NCI-H1694 (cell line): Measurements from ENCODE around the gene SSH2.

Experiments
- DNase-seq: peaks from one replicate; lab custom pipeline; 2025; lab: John Stamatoyannopoulos, UW

Gene SSH2

DNA sequence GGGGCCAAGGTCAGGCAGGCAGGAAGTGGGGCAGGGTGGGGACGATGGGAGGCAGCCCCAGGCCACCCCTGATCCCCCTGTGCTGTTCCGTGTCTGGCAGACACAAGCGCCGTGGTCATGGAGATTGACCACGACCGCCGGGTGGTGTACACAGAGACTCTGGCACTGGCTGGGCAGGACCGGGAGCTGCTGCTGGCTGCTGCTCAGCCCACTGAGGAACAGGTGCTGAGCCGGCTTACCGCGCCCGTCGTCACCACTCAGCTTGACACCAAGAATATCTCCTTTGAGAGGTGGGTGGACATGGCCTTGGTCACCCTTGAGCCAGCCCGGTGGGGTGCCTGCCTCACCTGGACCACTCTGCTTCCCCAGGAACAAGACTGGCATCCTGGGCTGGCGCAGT, 321.0 kb downstream of the SSH2 start:
- no peak for DNase-seq

DNA sequence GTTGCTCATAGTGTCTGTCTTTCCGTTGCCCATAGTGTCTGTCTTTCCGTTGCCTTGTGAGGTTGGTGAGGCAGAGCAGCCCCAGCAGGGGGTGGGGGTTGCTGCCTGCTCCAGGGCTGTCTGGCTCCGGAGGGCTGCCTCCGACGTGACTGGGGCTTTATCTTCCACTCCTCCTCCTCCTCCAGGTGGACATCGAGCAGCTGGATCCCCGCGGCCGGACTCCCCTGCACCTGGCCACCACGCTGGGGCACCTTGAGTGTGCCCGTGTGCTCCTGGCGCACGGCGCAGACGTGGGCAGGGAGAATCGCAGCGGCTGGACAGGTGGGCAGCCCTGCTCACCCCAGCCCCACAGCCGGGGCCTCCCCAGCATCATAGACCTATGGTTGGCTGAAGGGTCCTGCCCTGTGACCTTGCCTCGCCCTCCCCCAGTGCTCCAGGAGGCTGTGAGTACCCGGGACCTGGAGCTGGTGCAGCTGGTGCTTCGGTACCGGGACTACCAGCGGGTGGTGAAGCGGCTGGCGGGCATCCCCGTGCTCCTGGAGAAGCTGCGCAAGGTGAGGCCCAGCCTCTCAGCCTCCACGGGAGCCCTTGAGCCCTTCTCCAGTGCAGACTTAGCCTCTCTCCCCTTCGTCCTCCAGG, 322.4 kb downstream of the SSH2 start:
- DNase-seq, result no peak

DNA sequence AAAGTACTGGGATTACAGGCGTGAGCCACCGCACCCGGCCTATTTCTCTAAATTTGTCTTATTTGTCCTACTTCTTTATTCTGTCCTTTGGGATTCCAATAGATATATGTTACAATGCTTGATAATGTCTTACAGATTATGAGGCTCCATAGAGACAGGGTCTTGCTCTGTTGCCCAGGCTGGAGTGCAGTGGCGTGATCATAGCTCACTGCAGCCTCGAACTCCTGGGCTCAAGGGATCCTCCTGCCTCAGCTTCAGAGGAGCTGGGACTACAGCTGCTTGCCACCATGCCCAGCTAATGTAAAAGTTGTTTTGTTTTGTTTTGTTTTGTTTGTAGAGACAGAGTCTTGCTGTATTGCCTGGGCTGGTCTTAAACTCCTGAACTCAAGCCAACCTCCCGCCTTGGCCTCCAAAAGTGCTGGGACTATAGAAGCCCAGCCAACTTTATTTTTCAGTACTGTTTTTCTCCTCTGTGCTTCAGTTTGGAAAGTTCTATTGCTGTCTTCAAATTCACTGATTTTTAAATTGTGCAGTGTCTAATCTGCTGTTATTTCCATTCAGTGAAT, 326.8 kb downstream of the SSH2 start:
- no peak for DNase-seq

DNA sequence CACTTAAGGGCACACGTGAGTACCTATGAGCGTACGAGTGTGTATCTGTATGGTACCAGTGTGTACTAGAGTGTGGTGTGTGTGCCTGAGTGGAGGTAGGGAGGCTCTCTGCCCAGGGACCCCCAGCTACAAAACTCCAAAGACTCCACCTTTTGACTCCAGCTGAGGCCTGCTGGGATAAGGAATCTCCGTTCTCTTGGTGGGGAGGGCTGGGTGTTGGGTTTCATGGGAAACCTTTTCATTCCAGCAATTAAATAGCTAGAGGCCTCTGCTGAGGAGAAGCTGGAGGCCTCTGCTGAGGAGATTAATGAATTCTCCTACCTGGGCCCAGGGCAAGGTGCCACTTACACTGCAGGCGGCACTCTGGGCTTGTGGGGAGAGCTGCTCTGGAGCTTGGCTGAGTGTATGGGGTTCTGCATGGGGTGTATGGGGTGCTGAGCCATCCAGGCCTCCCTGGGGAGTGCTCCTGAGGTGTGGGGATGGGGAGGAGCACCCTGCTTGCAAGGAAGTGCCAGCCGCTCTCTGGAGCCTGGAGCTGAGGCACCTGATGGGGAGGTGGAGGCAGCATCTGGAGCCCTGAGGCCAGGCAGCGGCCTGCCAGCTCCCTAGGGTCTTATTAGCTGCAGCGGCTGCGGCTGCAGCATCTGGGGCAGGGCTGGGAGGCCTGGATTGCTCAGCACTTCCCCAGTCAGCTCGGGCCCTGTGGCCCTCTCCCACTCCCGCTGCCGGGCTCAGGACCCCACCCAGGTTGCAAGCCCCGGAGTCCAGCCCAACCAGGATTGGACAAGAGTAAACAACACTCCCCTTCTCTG, 332.5 kb downstream of the SSH2 start:
- DNase-seq, result peak; percentile 13

DNA sequence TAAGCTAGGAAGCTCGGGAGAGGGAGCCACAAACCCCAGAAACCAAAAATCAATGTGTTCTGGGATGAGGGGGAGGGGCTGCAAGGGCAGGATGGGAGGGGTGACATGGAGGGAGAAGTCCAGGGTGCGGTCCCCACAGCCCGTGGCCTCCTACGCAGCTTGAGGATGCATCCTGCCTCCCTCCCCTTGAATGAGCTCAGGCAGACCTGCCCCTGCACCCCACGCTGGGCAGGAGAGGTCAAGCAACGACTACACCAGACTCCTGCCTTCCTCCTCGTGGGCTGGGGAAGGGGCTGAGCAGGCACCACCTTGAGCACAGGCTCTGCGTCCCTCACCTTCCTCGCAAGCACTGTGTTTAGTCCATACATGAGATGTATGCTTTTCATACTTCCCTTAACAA, 333.2 kb downstream of the SSH2 start:
- no peak for DNase-seq

DNA sequence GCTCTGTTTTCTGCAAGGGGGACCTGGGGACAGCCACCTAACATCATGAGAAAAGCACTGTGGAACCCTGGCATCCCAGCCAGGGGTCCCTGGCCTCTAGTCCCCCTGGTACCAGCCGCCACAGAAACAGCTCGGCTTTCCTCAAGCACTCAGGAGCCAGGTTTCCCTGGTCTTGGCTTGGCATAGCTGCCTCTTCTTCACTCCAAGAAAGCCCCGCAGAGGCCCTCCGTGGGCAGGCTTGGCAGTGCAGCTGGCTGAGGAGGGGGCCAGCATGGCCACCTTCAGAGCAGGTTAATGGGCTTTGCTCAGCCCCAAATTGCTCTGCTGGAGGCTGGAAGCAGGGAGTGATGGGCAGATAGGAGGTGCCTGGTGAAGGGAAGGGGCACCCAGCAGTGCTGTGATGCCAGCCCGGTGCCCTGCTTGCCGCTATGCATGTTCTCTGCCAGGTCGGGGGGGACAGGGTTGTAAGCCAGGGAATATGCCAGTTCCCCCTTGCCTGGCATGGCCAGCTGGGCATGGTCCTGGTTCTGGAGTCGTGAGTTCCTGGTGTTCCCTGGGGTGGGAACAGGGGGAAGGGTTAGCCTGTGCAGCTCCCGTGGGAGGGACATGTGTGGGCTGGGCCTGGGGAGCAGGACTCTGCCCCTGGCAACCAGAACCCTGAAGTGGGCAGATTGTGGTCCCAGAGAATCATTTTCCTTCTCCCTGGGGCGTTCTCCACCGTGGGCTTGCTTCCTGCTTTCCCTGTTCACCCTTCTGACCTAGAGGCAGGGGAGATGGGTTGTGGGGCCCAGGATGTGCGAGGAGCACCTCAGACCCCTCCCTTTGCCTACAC, 333.9 kb downstream of the SSH2 start:
- DNase-seq, result no peak

DNA sequence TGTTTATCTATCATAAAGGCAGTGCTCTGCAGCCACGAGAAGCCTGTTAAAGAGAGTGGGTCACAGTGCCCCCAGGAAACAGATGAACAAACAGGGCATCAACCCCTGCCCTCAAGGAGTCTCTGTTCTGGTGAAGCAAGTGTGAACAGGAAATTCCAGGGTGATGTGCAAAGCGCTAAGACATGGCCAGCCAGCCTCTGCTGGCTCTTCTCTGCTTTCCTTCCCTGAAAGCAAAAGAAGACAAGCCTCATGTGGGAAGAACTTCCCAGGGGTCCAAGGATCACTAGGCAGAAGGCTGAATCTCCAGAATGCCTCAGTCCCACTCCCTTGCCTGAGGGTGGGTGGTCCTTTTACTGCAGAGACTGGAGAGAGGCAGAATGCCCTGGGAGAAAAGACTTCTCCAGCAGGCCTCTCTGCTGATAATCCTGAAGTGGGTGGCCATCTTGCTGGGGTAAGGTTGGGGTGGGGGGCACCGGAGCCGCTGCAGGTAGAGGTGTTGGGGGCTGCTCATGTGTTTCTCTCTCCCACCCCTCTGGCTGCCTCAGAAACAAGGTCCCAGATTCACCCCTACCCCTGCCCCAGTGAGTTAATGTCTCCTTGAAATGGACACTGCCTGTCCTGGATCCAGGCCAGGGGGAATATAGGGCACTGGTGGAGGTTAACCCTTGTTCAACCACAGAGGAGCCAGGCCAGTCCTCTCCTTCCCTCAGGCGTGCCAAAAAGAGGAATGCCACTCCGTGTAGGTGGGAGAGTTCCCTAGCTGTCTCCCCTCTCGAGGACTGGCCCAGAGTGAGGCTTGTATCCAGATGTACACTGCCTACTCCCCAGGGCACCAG, 334.7 kb downstream of the SSH2 start:
- DNase-seq, result no peak

DNA sequence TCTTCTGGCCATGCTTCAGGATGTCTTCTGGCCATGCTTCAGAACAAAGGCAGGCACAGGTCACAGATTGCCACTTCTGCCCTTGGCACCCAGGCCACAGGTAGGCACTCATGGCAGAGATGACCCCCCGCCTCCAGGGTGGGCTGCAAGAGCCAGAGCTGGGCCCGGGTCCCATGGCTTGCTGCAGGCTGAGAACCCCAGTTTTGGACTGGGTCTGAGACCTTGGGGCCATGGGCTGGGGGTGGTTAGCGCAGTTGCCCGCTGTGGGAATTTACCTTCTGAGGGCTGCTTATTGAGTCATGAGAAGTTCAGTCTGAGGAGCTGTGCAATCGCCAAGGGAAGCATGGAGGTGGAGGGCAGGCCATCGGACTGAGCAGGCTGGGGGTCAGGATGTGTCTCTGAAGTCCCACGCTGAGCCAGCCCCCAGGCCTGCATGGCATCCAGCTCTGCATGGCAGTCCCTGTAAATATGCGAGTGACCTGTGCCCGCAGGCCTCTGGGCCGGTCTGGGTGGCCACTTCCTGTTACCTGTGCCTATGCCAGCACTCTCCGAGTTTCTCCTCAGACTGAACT, 335.4 kb downstream of the SSH2 start:
- DNase-seq, result no peak

DNA sequence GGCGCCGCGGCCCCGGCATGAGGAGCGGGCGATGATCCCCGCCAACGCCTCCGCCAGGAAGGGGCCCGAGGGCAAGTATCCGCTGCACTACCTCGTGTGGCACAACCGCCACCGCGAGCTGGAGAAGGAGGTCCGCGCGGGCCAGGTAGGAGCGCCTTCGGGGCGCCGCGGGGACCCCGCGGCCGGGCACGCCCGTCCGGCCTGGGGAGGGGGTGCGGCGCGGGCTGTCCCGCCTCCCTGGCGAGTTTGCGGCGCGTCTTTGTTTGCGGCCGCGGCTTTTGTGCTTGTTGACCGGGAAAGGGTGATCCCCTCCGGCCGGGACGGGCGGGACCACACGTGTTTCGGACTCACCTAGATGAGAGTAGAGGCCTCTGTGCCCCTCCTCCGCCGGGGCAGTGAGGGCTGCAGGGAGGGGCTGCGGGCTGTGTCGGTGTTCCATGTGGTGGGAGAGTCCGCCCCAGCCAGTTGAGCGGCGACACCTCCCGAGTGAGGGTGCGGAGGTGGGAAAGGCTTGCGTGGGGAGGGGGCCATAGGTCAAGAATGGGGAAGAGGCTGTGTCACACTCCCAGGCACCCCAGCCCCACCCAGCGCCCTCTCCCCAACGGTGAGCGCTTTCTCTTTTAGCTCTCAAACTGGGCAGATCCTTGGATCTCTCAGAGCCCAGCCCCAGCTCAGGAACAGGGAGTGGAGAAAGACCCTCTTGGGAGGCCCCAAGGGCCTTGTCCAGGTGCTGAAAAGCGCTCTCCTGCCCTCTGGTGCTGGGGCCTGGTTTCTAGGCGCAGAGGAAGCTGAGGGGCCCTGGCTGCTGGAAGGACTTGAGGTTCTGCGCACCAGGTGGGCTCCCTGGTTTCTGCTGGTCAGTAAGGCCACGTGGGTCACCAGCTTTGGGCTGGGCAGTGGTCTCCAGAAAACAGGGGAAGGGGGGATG, 336.2 kb downstream of the SSH2 start:
- DNase-seq, result peak; percentile 51

DNA sequence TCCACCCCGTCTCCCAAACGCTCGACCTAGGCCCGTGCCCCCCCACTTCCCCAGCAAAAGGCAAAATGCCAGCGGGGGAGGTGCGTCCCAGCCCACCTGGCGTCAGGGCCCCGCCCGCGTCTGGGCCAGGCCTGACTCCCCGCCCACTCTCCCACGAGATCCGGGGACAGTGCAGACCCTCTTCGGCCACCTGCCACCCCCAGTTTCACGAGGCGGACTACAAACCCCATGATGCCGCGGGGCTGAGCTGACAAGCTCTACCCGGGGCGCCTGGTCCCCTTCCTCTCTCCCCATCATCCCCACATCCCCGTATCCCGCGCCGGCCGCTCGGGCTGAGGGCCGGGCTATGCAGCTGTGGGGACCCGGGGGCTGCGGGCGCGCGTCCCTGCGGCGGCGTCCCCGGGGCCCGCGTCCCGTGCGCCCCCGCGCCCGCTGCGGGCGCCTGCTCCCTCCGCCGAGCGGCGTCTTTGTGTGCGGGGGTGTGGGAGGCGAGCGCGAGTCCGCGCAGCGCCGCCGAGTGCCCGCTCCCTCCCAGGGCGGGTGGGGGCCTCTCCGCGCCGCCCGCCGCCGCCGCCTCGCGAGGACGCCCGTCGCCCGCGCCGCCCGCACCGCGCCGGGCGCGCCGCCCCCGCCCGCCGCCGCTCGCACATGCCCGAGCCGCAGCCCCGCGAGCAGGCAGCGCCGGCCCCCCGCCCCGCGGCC, 337.0 kb downstream of the SSH2 start, which contains the start of gene ANKRD13B:
TSS of gene ANKRD13B (plus strand) at position 283 of the 702 bp plus-strand sequence. CDS start 490 bp downstream, outside the sequence.
- DNase-seq, result peak; percentile 85

DNA sequence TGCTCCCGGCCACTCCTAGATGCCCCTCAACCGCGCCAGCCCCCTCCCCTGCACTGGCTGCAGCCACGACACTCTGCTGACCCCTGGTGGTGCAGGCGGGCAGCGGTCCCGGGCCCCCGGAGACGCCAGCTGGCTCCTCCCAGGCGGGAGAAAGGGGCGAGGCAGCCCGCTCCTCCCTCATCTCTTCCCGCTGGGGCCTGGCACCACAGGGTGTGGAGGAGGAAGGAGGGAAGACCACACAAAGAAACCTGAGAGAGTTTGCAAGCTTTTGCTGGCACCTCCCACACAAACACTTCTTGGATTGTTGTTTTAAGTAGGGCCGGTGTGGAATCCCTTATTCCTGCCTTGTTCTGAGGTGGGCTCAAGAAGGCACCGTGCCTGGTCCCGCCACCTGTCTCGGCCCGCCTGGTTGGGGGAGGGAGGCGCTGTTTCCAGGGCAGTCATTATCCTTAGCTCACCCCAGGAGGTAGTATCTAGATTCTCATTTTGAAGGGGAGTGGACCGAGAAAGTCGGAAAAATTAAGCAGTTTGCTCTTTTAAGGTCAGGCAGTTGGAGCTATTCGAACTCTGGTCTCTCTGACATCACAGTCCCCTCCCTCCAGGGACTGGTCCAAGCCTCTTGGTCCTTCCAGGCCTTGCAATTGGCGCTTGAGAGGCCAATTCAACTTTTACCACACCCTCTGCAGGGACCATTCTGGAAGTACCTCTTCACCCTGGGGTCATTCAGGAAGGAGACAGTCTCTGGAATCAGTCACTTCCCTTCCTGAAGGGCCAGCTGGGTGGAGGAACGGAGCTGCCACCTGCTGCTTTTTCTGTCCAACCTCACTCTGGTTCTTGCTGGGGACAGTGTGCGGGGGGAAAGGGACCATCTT, 338.1 kb downstream of the SSH2 start:
- peak; percentile 91 for DNase-seq

DNA sequence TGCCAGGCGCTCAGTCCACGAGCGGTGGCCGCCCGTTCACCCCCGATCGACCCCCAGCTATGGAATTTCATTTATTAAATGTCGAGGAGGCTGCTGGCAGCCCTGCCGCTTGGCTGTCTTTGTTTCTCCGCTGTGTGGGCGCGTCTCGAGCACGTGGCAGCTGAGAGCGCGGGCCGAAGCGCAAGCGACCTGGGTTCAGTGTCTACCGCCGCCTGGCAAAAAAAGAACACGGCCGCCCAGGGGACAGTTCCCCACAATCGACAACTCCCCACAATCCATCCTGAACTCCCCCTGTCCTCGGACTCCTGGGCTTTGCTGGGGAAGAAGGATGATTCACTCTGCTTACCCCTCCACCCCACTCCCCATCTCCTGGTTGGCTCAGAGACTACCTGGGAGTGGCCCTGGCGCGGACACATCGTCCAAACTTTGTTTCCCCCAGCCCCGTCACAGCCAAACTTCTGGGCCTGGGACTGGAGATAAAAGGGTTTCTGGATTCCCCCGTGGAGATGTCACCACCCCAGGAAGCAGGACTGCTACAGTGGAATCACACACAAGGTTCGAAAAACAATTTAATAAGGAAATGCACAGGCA, 338.8 kb downstream of the SSH2 start:
- no peak for DNase-seq

DNA sequence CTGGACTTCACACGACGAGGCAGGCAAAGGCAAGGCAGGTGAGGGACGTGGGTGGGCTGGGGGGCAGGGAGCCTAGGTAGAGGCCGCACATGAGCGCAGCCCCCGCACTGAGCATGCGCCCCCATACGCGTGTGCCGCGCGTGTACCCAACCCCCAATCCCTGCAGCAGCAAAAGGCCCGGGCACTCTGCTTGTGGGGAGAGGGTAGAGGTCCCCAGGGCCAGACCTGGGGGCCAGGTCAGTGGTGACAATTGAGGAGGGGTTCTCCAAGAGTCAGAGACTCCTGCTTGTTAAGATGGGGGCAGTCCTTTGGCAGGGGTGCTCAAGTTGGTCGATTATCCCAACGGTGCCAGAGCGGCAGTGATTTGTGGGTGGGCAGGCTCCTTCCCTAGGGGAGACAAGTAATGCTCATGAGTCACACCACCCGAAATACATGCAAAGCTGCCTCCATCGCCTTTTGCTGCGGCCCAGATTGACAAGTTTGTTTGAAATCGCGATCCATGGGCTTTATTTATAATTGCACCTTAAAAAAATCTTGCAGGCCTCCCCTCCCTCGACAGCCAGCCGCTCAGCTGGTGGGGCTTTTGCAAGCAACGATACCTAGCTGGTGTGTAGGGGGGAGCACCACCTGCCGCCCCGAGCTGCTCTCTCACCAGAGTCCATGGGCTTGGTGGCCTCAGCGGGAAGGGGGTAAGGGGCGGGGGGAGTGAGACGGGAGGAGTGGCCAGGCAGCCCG, 339.4 kb downstream of the SSH2 start:
- peak; percentile 51 for DNase-seq

DNA sequence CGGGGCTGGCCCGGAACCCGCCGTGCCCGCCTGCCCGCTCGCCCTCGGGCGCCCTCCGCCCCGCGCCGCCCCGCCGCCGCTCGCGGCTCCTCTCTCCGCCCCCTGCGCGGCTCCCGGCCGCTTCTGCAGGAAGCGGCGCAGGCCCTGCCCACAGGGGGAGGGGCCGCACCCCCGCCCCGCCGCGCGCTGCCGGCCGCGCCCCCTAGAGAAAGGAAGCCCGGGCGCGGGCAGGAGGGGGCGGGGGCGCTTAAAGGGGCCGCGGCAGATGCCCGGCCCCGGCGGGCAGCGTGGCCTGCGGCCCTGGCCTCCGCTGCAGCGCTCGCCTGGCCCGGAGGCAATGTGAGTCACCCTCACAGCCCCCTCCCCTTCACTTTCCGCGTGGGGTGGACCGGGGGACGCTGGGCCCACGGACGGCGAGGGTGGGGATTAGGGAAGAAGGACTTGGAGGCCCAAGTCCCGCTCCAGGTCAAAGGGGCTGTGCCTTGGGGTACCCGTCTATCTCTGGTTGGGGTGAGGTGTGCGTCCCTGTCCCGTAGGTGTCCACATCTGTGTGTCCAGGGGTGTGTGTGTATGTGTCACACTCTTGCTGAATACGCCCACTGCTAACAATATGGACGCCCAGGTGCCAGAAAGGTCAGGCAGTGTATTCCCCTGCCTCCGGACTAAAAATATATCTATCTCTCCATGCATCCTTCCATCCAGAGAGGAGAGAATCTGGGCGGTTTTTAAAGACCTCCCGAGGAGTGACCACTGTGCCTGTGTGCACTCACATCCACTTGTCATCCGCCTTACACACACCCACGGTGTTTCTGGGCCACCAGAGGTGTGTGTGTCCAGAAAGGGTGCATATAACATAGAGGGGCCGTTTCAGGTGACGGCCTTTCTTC, 340.3 kb downstream of the SSH2 start, which contains the start of gene GIT1:
TSS of gene GIT1 (minus strand) at position 125 of the 887 bp plus-strand sequence. CDS start 270 bp downstream, outside the sequence.
- DNase-seq, result peak; percentile 64

DNA sequence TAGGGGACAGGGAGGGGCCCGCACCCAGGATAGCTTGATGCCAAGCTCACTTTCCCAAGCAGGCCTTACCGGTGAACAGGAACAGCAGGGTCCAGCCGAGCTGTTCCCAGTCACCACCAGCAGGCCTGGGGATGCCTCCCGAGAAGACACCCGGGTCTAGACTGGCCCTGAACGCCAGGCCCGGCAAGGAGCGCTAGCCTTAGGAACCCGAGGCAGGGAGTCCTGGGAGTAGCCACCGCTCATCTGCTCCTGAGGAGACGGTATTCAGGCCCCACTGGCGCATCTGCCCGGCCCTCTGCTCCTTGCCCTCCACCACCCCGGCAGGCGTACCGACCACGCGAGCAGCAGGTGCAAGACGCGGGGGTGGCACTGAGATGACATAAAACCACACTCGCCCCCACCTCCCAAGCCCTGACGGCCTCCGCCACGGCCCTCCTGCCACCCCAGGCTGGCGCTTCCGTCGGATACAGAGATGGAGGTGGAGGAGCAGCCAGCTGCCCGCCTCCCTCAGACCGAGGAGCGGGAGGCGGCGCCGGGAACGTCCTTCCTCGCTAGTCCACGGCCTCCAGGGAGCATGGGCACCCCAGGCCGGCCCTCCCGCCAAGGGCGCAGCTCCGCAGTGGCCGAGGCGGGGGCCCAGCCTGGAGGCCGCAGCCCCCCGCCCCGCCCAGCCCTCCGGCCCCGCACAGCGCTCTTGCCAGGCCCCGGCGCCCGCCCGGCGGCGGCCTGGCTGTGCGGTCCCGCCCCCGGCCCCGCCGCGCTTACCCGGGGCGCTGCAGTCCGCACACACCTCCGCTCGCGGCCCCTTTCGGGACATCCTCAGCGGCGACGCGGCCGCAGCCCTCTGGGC, 341.2 kb downstream of the SSH2 start:
- no peak for DNase-seq
